GM23338 (cell line): ENCODE measurements around the gene PIM3.

Source experiments
- CREB1 ChIP-seq: fragments of 250-450 bp; sonication (Bioruptor Pico); IDR thresholded peaks from 2 replicates; pipeline ENCODE4 v1.5.0; 2020; ENCODE audit warnings: low read depth, mild to moderate bottlenecking, moderate library complexity
- CTCF ChIP-seq, 2 experiments: fragments of 200-600 bp in 1 of 2; sonication (generic) in 1 of 2; conservative IDR thresholded peaks; 2 replicates each; pipeline versions ENCODE4 v1.5.1 to v1.6.1; 2016 to 2017; ENCODE audit warnings: antibody characterized with exemption in 2 of 2, low read depth in 2 of 2, mild to moderate bottlenecking in 2 of 2, moderate library complexity in 1 of 2
- EZH2 ChIP-seq: fragments of 200-600 bp; sonication (generic); IDR thresholded peaks from one replicate; pipeline ENCODE4 v1.8.0; 2017; ENCODE audit warnings: antibody characterized with exemption, mild to moderate bottlenecking, low read depth; ENCODE audit not compliant: unreplicated experiment
- EZH2phosphoT487 ChIP-seq: fragments of 200-600 bp; sonication (generic); IDR thresholded peaks from one replicate; pipeline ENCODE4 v1.8.1; 2018; ENCODE audit warnings: antibody characterized with exemption; ENCODE audit not compliant: unreplicated experiment
- JUNB ChIP-seq: IDR thresholded peaks from one replicate; pipeline ENCODE4 v1.6.1; 2016; ENCODE audit warnings: antibody characterized with exemption; ENCODE audit not compliant: unreplicated experiment
- POLR2AphosphoS5 ChIP-seq: IDR thresholded peaks from 2 replicates; pipeline ENCODE4 v1.6.1; 2016; ENCODE audit warnings: antibody characterized with exemption, low read depth
- REST ChIP-seq: IDR thresholded peaks from one replicate; pipeline ENCODE4 v1.6.1; 2018; ENCODE audit warnings: antibody characterized with exemption; ENCODE audit not compliant: unreplicated experiment
- TF ChIP-seq, protein P1 (sequence below): IDR thresholded peaks from 2 replicates; pipeline ENCODE4 v1.6.1; 2016; ENCODE audit warnings: antibody characterized with exemption

DNA sequence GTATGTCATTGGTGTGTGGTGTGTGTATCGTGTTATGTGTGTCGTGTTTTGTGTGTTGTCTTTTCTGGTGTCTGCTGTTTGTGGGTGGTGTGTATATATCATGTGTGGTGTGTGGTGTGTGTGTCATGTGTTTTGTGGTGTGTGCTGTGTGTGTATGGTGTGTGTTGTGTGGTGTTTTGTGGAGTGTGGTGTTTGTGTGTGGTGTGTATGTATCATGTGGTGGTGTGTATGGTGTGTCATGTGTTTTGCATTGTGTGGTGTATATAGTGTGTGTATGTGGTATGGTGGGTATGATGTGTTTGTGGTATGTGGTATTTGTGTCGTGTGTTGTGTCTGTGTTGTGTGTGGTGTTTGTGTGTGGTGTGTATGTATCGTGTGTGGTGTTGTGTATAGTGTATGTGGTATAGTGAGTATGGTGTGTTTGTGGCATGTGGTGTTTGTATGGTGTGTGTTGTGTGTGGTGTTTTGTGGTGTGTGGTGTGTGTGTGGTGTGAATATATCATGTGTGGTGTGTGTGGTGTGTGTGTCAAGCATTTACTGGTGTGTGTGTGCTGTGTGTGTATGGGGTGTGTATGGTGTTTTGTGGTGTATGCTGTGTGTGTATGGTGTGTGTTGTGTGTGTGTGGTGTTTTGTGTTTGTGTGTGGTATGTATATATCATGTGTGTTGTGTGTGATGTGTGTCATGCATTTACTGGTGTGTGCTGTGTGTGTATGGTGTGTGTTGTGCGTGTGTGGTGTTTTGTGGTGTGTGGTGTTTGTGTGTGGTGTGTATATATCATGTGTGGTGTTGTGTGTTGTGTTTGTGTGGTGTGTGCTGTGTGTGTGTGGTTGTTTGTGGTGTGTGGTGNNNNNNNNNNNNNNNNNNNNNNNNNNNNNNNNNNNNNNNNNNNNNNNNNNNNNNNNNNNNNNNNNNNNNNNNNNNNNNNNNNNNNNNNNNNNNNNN lies 12.7 kb downstream of the PIM3 start:
- no peak for TF ChIP-seq POLR2AphosphoS5
- TF ChIP-seq CTCF (conservative IDR thresholded peaks at IDR 0.05; ENCODE audit: low read depth in 2 of 2): no peak
- TF ChIP-seq, protein P1, sequence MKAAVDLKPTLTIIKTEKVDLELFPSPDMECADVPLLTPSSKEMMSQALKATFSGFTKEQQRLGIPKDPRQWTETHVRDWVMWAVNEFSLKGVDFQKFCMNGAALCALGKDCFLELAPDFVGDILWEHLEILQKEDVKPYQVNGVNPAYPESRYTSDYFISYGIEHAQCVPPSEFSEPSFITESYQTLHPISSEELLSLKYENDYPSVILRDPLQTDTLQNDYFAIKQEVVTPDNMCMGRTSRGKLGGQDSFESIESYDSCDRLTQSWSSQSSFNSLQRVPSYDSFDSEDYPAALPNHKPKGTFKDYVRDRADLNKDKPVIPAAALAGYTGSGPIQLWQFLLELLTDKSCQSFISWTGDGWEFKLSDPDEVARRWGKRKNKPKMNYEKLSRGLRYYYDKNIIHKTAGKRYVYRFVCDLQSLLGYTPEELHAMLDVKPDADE: no peak
- no peak for TF ChIP-seq EZH2
- TF ChIP-seq EZH2phosphoT487: no peak
- TF ChIP-seq CREB1 (CRISPR knock-in tag): no peak
- no peak for TF ChIP-seq REST
- no peak for TF ChIP-seq JUNB
